ENCODE data around the gene SMARCD1.

The SMARCD1 gene

DNA sequence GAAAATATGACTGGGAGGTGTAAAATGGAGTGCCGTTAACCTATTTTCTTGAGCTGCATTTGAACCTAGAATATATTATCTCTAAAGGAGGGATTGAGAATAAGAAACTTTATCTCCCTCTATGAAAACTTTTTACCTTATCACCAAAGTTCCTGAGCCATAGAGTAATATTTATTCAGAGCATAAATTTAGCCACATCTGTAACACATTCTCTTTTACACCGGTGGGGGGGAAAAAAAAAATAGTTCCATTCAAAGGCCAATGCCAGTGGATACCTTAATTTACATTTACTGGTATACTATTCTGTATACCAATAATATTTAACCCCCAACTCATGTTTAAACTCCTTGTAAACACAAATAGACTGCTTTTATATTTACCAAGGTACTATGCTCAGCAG, 60.3 kb downstream of the SMARCD1 start:
- DNase-seq (ENCODE audit: low read depth) = no peak

DNA sequence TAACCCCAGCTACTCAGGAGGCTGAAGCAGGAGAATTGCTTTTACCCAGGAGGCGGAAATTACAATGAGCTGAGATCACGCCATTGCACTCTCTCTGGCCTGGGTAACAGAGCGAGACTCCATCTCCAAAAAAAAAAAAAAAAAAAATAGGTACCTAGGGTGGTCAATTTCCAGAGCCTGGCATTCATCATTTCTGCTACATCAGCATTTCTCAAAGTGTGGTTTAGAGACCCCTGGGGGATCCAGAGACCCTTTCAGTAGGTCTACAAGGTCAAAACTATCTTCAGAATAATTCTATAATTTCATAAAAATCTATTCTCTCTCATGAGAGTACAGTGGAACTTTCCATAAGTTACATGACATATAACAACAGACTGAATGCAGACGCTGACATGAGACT, 62.1 kb downstream of the SMARCD1 start:
- DNase-seq (ENCODE audit: low read depth) = no peak

DNA sequence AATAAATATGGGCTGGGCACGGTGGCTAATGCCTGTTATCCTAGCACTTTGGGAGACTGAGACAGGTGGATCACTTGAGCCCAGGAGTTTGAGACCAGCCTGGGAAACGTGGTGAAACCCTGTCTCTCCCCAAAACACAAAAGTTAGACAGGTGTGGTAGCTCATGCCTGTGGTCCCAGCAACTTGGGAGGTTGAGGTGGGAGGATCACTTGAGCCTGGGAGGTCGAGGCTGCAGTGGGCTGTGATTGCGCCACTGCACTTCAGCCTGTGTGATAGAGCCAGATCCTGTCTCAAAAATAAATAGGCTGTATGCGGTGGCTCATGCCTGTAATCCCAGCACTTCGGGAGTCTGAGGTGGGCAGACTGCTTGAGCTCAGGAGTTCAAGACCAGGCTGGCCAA, 62.9 kb downstream of the SMARCD1 start:
- peak; percentile 23 for DNase-seq (ENCODE audit: low read depth)

DNA sequence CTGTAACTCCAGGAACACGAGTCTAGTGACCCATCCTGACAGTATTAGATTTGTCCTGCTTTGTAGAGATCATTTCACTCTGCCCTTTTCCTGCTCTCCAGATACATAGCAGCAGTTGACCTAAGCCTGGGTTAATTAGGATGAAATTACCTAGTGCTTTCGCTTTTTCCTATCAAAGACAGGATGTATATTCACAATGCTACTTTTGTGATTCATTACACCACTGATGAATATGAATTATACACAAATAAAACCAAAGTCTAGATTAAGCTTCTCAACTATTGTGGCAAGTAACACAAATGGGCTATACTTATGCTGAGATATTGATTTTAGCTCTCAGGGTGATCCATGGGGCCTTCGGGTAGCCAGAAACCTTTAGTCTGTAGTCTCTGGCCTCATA, 64.2 kb downstream of the SMARCD1 start:
- DNase-seq (ENCODE audit: low read depth) = no peak
